BE2C (cell line): Measurements from ENCODE around the gene ARMC6.

Experiments
- DNase-seq: peaks from one replicate; pipeline ENCODE4 v3.0.0-alpha.2; 2020
- H3K27me3 ChIP-seq: fragments of 250-450 bp; sonication (Bioruptor Pico); 2 replicates; pipeline ENCODE4 v1.5.1; 2020; ENCODE audit warnings: mild to moderate bottlenecking
- H3K36me3 ChIP-seq: fragments of 250-450 bp; sonication (Bioruptor Pico); 2 replicates; pipeline ENCODE4 v1.5.1; 2020; ENCODE audit warnings: mild to moderate bottlenecking
- H3K4me1 ChIP-seq: fragments of 250-450 bp; sonication (Bioruptor Pico); 2 replicates; pipeline ENCODE4 v1.5.1; 2020
- H3K4me3 ChIP-seq: 2 replicates; pipeline ENCODE4 v1.5.1; 2011; ENCODE audit warnings: low read depth, low read length
- H3K9me3 ChIP-seq: fragments of 250-450 bp; sonication (Bioruptor Pico); 2 replicates; pipeline ENCODE4 v1.5.1; 2020
- CTCF ChIP-seq: IDR thresholded peaks from 2 replicates; pipeline ENCODE4 v1.5.1; 2012; ENCODE audit warnings: mild to moderate bottlenecking, low read depth, low read length

Gene ARMC6

GRCh38 chr19:19043881-19044280, 10.5 kb downstream of the ARMC6 start:
- DNase-seq = no peak
- TF ChIP-seq CTCF = no peak
- Histone ChIP-seq H3K9me3 (no peaks in the 10 kb centered on the region), H3K4me1 (no peaks in the 10 kb centered on the region), H3K4me3 (no peak overlapping the region), H3K27me3 (no peaks in the 10 kb centered on the region), H3K36me3 (peaks cover 67% of the 10 kb centered on the region)

GRCh38 chr19:19049406-19049805, 16.0 kb downstream of the ARMC6 start:
- peaks cover 79% of the 10 kb centered on the region for H3K36me3 ChIP-seq
- no peak overlapping the region for H3K4me3 ChIP-seq
- no peaks in the 10 kb centered on the region for H3K4me1 ChIP-seq
- no peak for DNase-seq
- H3K27me3 ChIP-seq = no peaks in the 10 kb centered on the region
- no peaks in the 10 kb centered on the region for H3K9me3 ChIP-seq
- TF ChIP-seq CTCF = no peak

- Histone ChIP-seq H3K4me1 (no peaks in the 10 kb centered on the region), H3K36me3 (peaks cover 80% of the 10 kb centered on the region), H3K9me3 (no peaks in the 10 kb centered on the region), H3K27me3 (no peaks in the 10 kb centered on the region), H3K4me3 (no peak overlapping the region)
- no peak for DNase-seq
- no peak for TF ChIP-seq CTCF
Measured at GRCh38 chr19:19050104-19050503, 16.7 kb downstream of the ARMC6 start.

- DNase-seq = no peak
- Histone ChIP-seq H3K4me3 (no peak overlapping the region), H3K4me1 (no peaks in the 10 kb centered on the region), H3K27me3 (no peaks in the 10 kb centered on the region), H3K36me3 (peaks cover 84% of the 10 kb centered on the region), H3K9me3 (no peaks in the 10 kb centered on the region)
- no peak for TF ChIP-seq CTCF
Measured at GRCh38 chr19:19050731-19051130, 17.3 kb downstream of the ARMC6 start.

GRCh38 chr19:19051478-19052213, 18.2 kb downstream of the ARMC6 start:
- no peak for DNase-seq
- no peak overlapping the region for H3K4me3 ChIP-seq
- no peaks in the 10 kb centered on the region for H3K27me3 ChIP-seq
- H3K36me3 ChIP-seq = peaks cover 82% of the 10 kb centered on the region
- H3K4me1 ChIP-seq = no peaks in the 10 kb centered on the region
- no peak for TF ChIP-seq CTCF
- no peaks in the 10 kb centered on the region for H3K9me3 ChIP-seq

GRCh38 chr19:19052921-19053320, 19.5 kb downstream of the ARMC6 start:
- no peak for DNase-seq
- Histone ChIP-seq H3K4me1 (no peaks in the 10 kb centered on the region), H3K9me3 (no peaks in the 10 kb centered on the region), H3K4me3 (no peak overlapping the region), H3K27me3 (no peaks in the 10 kb centered on the region), H3K36me3 (peaks cover 86% of the 10 kb centered on the region)
- TF ChIP-seq CTCF = no peak
